Spleen (tissue), 7 donors: Measurements from ENCODE around the gene MAPKBP1.

Source experiments
- POLR2A ChIP-seq, 3 donors: fragments of 450-650 bp; IDR thresholded peaks; one replicate each; pipeline ENCODE4 v1.5.1; 2017; ENCODE audit warnings: antibody characterized with exemption in 3 of 3, mild to moderate bottlenecking in 1 of 3
- POLR2AphosphoS5 ChIP-seq, 3 donors: sonication (generic); formaldehyde crosslinking; IDR thresholded peaks; one replicate each; pipeline ENCODE4 v1.5.1; 2017; ENCODE audit warnings: antibody characterized with exemption in 3 of 3
- TF ChIP-seq, protein P1 (sequence below), 11 experiments: fragments of 200-600 bp in 7 of 11; fragments of 450-650 bp in 4 of 11; sonication (generic) in 4 of 11; IDR thresholded peaks in 8 of 11; conservative IDR thresholded peaks in 3 of 11; 1 replicate in 7 of 11; 2 replicates in 4 of 11; pipeline versions ENCODE4 v1.4.0 to v1.8.0; 2016 to 2021; ENCODE audit warnings: antibody characterized with exemption in 11 of 11, inconsistent platforms in 4 of 11, mild to moderate bottlenecking in 1 of 11
- donor health status: DM: no; HTN: no; CAD: no; lungs with moderate emphysema.
- donor health status: DM: no; HTN: no; CAD: no.
- donor health status: DM: no; HTN: no; CAD: no.

DNA sequence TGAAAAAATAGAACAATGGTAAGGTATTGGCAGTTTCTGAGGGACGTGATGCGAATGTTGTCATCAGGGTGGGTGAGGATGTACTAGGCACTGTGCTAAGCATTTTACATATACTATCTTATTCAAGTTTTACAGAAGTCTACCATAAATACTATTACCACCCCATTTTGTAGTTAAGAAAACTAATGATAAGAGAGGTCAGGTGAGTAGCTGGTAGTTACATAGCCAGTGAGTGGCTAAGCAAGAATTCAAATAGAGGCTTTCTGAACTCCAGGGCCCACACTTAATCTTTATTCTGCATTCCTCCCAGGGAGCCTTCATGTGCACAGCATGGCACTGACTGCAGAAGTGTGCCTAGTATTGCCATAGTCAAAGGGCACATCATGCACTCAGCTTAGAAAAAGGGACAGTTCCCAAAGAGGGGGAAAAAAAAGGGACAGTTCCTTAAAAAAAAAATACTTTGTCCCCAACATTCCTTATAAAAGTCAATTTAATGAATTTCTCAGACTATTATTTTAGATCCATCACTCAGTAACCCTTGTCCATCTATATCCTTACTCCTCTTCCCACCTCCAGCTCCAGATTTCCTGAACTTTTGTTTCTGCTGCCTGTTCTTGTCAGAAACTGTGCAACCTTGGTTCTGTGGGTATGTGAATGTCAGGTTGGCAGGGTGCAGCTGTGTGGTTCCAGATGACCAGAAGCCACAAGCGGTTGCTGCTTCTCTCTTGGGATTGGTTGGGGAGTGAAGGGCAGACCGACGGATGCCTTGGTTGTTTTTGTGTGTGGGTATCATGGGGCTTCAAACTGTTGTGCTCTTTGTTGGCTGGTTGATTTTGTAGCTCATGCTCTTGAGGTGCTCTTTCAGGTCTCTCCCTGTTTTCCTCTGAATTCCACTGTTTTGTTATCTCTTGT, 8.3 kb downstream of the MAPKBP1 start:
- TF ChIP-seq, protein P1, sequence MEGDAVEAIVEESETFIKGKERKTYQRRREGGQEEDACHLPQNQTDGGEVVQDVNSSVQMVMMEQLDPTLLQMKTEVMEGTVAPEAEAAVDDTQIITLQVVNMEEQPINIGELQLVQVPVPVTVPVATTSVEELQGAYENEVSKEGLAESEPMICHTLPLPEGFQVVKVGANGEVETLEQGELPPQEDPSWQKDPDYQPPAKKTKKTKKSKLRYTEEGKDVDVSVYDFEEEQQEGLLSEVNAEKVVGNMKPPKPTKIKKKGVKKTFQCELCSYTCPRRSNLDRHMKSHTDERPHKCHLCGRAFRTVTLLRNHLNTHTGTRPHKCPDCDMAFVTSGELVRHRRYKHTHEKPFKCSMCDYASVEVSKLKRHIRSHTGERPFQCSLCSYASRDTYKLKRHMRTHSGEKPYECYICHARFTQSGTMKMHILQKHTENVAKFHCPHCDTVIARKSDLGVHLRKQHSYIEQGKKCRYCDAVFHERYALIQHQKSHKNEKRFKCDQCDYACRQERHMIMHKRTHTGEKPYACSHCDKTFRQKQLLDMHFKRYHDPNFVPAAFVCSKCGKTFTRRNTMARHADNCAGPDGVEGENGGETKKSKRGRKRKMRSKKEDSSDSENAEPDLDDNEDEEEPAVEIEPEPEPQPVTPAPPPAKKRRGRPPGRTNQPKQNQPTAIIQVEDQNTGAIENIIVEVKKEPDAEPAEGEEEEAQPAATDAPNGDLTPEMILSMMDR (IDR thresholded peaks at IDR 0.05 in 8 of 11, conservative IDR thresholded peaks at IDR 0.05 in 3 of 11), result no peak
- no peak for TF ChIP-seq POLR2A (IDR thresholded peaks at IDR 0.05)
- no peak for TF ChIP-seq POLR2AphosphoS5 (IDR thresholded peaks at IDR 0.05)
